GM18873 (cell line): ENCODE data around the gene SLC26A11.
"Not testable (repeated sequence)": the region's sequence is repeated elsewhere in the genome, so short reads cannot be mapped to it uniquely, and the experiment has no call there.

Experiments
- ATAC-seq: cut with Tn5 transposase; IDR thresholded peaks from one replicate; pipeline ENCODE4 v1.9.1; 2021; ENCODE audit warnings: mild to moderate bottlenecking, moderate library complexity, moderate number of reproducible peaks; ENCODE audit not compliant: unreplicated experiment, low FRiP score

The SLC26A11 gene

GRCh38 chr17:80237386-80237785, 17.2 kb downstream of the SLC26A11 start:
- ATAC-seq = no peak

- no peak for ATAC-seq
These were observed 22.3 kb downstream of the SLC26A11 start for GRCh38 chr17:80242505-80242904.

DNA sequence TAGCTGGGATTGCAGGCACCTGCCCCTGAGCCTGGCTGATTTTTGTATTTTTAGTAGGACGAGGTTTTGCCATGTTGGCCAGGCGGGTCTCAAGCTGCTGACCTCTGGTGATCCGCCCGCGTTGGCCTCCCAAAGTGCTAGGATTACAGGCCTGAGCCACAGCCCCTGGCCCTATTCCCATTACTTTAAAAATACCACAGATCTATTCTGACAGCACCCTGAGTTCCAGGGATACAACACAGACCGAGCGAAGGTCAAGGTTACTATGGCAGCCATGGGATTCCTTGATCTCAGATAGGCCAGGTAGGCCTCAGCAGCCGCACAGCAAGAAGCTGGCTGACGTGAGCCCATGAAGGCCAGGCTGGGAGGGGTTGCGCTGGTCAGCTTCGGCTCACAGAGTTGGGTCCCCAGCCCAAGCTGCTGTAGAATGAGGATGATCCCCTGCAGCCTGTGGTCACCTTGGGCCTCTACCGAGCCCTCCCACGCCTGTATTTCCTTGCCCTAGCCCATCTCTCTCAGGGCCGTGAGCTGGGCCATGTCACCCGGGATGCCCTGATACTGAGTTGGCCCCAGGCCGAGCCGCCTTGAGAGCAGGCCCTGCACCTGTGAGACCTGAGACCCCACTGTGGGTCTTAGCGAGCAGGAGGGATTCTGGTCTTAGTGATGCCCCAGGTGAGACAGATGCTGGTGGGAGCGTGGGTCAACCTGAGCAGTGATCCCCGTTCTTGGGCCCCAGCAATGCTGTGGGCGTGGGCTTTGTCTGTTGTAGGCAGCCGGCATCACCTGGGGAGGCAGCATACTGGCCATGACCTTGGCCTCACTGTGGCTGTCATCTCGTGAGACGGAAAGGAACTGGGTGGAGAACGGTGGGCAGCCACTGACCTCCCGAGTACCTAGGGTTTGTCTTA, 23.6 kb downstream of the SLC26A11 start:
- ATAC-seq = no peak

- ATAC-seq = not testable (repeated sequence)
These were observed 24.2 kb downstream of the SLC26A11 start for GRCh38 chr17:80244448-80244847.

- no peak for ATAC-seq
These were observed 24.8 kb downstream of the SLC26A11 start for GRCh38 chr17:80244871-80245509.

DNA sequence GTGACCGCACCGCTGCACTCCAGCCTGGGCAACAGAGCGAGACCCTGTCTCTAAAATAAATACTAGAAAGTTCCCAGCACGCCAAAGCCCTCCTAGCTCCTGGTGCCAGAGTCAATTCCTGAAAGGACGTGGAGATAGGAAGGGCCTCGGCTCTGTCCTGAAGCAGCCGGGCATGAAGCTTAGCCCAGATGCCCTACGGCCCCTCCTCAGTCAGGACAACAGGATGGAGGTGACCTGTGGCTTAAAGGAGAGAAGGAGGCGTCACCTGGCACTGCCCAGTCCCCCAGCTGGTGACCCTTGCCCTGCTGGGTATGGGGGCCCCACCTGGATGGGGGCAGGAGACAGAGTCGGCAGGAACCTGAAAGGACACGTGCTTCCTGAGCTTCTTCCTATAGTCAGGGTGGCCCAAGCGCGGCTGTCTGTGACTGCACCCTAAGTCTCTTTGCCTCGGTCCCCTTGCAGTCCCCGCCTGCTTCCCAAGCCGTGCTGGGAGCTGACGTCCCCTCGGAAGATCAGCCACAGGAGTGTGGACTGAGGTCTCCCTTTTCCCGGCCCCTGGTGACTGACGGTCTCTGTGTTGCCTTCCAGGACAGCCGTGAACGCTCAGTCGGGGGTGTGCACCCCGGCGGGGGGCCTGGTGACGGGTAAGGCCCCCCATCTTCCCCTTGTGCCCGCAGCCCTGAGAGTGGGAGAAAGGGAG, 25.5 kb downstream of the SLC26A11 start:
- no peak for ATAC-seq

DNA sequence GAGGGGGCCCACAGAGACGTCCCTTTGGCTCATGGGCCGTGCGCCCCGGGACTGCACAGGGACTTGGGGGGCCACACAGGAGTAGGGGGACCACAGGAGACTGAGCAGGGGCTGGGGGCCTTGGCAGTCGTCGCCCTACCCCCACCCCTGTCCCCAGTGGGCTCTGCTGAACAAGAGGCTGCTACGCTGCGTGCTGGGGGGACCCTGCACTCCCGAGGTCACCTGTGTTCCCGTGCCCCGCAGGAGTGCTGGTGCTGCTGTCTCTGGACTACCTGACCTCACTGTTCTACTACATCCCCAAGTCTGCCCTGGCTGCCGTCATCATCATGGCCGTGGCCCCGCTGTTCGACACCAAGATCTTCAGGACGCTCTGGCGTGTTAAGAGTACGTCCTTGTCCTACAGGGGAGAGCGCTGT, 26.0 kb downstream of the SLC26A11 start:
- no peak for ATAC-seq

GRCh38 chr17:80246726-80247125, 26.5 kb downstream of the SLC26A11 start:
- ATAC-seq = no peak

GRCh38 chr17:80247561-80247960, 27.3 kb downstream of the SLC26A11 start:
- no peak for ATAC-seq

DNA sequence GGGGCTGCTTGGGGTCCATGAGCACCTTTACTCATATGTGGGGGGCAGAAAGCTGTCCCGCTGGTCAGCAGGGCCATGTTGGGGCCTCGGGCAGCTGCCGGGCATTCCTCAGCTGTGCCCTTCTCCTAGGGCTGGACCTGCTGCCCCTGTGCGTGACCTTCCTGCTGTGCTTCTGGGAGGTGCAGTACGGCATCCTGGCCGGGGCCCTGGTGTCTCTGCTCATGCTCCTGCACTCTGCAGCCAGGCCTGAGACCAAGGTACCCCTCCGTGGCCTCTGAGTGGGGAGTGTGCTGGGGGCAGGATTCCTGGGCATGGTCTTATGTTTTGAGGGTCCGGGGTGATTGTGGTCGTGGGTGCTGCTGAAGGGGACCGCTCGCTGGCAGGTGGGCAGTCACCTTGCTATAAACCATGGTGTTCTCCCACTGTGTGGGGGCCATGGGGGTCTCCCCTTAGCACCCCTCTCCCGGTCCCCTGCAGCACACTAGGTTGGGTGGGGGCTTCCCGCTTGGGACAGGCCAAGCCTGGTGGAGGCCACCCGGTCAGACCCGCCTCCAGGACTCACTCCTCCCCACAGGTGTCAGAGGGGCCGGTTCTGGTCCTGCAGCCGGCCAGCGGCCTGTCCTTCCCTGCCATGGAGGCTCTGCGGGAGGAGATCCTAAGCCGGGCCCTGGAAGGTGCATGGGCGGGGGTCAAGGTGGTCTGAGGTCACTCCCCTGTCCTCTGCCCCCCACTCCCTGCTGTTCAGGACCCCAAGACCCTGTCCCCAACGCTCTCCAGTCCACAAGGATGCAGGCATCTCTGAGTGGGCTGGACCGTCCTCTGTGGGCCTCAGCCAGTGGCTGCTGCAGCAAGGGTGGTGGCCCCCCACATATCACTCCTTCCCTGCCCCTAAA, 28.0 kb downstream of the SLC26A11 start:
- ATAC-seq = no peak

DNA sequence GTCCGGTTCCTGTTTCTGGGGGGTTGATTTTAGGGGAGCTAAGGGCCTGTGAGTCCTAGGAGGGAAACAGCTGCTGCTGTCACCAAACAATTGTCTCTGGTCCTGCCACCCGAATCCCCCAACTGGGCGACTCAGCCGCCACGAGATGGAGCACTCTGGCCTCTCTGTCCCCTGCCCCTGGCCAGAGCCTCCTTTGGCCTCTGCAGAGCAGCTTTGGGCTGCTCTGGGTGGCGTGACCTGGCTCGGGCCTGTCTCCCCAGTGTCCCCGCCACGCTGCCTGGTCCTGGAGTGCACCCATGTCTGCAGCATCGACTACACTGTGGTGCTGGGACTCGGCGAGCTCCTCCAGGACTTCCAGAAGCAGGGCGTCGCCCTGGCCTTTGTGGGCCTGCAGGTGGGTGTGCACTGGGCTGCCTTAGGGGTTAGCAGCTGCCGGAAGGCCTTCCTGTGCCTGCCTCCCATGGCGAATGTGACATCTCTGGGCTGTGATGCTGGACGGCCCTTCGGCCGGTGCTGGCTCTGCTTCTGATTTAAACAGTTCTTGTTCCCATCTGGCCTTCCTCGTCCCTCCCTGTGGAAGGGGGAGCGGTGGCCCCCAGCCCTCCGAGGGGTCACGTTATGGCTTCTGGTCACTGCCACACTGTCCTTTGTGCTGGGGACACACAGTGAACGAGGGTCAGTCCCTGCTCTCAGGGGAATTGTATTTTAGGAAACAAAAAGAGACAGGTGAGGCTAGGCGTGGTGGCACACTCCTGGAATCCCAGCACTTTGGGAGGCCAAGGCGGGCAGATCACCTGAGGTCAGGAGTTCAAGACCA, 28.9 kb downstream of the SLC26A11 start:
- ATAC-seq = no peak

- ATAC-seq = no peak
These were observed 31.7 kb downstream of the SLC26A11 start for GRCh38 chr17:80251966-80252365.

DNA sequence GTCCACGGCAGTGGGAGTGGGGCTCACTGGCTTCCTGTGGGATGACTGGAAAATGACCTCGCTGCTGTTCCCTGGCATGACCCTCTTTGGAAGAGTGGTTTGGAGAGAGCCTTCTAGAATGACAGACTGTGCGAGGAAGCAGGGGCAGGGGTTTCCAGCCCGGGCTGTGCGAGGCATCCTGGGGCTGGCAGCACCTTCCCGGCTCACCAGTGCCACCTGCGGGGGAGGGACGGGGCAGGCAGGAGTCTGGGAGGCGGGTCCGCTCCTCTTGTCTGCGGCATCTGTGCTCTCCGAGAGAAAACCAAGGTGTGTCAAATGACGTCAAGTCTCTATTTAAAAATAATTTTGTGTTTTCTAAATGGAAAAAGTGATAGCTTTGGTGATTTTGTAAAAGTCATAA, 32.6 kb downstream of the SLC26A11 start:
- ATAC-seq = no peak

GRCh38 chr17:80253631-80254395, 33.6 kb downstream of the SLC26A11 start:
- no peak for ATAC-seq

- ATAC-seq = peak; percentile 57
These were observed 34.4 kb downstream of the SLC26A11 start for GRCh38 chr17:80254396-80255251.

- ATAC-seq = no peak
These were observed 35.8 kb downstream of the SLC26A11 start for GRCh38 chr17:80256034-80256350.

DNA sequence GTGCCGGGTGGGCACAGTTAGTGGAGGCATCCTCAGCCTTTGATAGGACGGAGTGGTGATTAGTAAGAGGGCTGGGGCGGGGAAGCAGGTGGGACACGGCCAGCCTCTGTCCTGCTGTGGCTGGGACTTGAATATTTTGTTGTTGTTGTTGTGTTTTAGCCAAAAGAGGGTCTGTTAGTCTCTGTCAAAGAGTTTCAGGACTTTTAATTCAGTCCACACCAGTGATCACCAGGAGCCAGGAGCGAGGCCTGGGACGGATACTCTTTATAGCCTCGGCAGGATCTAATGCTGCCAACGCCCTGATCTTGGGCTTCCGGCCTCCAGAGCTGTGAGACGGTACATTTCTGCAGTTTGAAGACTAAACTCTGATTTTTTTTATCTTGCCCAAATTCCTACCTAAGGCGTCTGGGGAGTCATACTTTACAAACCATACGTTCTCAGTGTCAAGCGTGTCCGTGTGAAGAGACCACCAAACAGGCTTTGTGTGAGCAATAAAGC, 37.5 kb downstream of the SLC26A11 start:
- ATAC-seq = no peak

- ATAC-seq = not testable (repeated sequence)
These were observed 38.1 kb downstream of the SLC26A11 start for GRCh38 chr17:80258296-80258695.
